ENCODE data around the gene CHM. TPM values are rescaled to one million over a fixed set of nuclear protein-coding genes. Genes with fewer than 3 reads are reported as not detected.

The CHM gene
- 14.9 and 18.8 TPM in 2 replicates for total RNA-seq

GRCh38 chrX:86047174-86047935 lies at the start of gene CHM:
Gene CHM (minus strand): TSS chrX:86047558. CDS start chrX:86047532, 26 bp downstream.

Other genes with a start within 250 kb of the CHM start
- not detected in 2 replicates for gene DACH2, start 100.9 kb upstream of the CHM start, total RNA-seq